Stimulated activated CD4-positive, alpha-beta T cell treated with anti-CD3 and anti-CD28 coated beads, Interleukin-1b, Interleukin-23, amount 100 ng/mL, for 1 hour (primary cell): ENCODE results near the gene ANKUB1.
A peak's percentile ranks its signal among the peaks of the same experiment; 100 is the strongest.

Source experiments
- DNase-seq, 2 donors: peaks; one replicate each; pipeline ENCODE4 v3.0.0-alpha.2; 2020; ENCODE audit warnings: low read depth in 2 of 2

The ANKUB1 gene

DNA sequence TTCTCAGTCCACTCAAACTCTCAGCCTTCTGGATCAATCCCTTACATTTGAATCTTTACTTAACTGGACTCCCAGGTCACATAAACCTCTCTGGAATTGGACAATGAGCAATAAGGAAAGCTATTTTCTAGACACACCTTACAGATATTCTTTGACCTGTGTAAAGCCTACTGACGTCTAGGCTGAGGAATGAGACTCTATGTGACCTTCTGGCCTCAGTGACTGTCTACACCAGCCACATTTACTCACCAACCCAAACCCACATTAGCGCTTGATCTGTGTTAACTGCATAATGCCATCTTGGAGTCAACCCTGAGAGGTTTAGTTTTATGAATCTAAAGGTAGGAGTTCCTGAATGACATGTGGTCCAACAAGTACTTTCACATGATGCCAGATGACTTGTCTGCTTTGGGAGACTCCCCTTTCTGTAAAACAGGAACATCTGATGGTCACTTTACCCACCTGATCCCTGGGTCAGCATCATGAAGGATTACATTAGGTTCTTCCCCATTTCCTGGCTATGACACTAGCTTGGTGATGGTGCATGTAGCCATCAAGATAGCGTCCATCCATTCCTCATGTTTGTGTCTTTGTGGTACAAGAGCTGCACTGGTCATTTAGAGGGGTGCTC, 28.7 kb downstream of the ANKUB1 start:
- no peak for DNase-seq

- no peak for DNase-seq
Measured at GRCh38 chr3:149753717-149754116, 38.6 kb downstream of the ANKUB1 start.

DNA sequence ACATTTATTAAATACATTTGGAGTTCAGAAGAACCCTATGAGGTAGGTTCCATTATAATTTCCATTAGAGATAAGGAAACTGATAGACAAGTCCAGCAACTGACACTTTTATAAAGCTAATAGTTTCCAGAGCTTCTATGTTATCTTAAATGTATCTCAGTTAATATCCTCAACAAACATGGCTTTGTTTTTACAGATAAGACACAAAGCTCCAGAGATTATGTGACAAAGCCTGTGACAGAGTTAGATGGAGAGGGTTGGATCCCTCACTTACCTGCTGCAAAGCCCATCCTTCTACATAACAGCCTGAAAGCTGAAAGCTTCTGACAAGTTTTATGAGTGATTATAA, 39.6 kb downstream of the ANKUB1 start:
- no peak for DNase-seq

DNA sequence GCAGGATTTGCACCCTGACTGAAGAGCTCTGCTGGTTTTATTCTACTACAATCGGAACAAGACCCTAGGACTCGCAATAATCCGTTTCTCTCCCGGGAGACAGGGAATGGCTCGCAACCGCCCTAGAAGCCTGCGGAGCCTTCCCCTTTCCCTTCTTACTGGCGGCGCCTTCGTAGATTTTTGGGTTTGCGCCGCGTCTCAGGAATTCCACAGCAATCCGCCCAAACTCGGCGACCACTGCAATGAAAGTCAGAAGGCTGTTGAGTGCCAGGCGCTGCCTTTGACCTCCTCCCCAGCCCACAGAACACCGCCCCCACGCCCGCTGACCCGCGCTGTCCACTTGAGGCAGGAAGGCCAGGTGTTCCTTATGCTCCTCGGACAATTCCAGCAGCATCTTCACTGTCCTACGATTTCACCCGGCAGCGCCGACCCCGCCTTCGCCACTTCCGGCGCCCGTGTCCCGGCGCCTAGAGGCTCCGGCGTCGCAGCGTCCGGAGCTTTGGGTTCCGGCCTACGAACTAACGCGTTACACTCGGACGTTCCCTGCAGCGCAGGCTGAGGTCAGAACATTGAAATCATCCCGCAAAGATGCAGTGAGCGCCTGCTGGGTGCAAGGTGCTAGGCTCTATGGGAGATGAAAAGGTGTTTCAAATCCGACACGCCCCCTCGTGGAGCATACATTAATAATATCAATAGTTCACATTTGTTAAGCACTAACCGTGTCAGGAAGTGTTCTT, 40.1 kb downstream of the ANKUB1 start, which contains the start of gene COMMD2:
TSS of gene COMMD2 (minus strand) at position 439 of the 737 bp plus-strand sequence. CDS start at position 394, 45 bp downstream.
- DNase-seq: peak; percentile 23 to 48

- no peak for DNase-seq
Measured at GRCh38 chr3:149751551-149751950, 40.8 kb downstream of the ANKUB1 start.

GRCh38 chr3:149744606-149745005, 47.7 kb downstream of the ANKUB1 start:
- no peak for DNase-seq

DNA sequence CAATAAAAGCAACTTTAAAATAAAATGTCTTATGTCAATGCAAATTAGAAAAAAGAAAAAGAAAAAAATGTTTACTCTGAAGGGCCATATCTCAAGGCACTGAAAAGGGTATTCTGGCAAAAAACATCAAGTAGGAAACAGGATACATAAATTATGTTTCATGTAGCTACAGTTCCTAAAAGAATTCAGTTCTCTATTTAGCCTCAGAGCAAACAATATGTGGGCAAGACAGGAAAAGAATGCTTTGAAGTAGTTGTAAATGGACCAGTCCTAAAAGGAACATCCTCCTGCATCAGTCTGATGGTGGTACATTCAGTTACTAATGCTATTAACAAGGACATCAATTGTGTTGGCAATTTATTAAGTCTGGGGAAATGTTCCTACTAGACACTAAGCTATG, 48.2 kb downstream of the ANKUB1 start:
- DNase-seq: no peak

DNA sequence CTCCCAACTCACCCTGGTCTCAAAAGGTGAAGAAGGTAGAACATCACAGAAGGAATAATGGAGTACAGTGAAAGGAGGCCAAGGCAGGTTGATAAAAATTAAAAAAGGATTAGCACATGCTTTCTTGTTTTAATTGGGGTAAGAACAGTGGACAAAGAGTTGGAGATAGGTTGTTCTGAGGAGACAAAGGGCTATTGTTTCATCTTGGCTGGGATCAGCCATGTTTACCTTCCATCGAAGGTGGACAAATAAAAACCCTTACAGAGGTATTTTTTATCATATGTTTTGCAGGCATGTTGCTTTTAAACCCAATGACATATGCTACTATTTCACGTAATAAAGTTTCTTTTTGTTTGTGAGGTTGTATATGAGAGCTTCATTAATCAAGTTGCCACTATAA, 53.0 kb downstream of the ANKUB1 start:
- no peak for DNase-seq

- DNase-seq: no peak
Measured at GRCh38 chr3:149738876-149739275, 53.5 kb downstream of the ANKUB1 start.

DNA sequence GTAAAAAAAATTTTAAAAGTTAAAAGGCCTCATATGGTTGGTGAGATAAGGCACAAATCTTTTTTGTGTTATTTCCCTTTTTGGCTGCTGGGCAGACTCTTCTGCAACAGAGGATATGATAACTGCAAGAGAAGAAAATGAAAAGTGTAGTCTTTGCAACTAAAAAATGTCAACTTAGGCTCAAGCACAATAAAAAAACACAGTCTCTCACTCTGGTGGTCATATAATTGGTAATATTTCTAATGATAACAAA, 55.5 kb downstream of the ANKUB1 start:
- no peak for DNase-seq

- no peak for DNase-seq
Measured at GRCh38 chr3:149736175-149736952, 56.0 kb downstream of the ANKUB1 start.

- DNase-seq: no peak
Measured at GRCh38 chr3:149732234-149732633, 60.1 kb downstream of the ANKUB1 start.

- no peak for DNase-seq
Measured at GRCh38 chr3:149727656-149728055, 64.7 kb downstream of the ANKUB1 start.

- no peak for DNase-seq
Measured at GRCh38 chr3:149726716-149727407, 65.5 kb downstream of the ANKUB1 start.

GRCh38 chr3:149723781-149724180, 68.6 kb downstream of the ANKUB1 start:
- DNase-seq: no peak

DNA sequence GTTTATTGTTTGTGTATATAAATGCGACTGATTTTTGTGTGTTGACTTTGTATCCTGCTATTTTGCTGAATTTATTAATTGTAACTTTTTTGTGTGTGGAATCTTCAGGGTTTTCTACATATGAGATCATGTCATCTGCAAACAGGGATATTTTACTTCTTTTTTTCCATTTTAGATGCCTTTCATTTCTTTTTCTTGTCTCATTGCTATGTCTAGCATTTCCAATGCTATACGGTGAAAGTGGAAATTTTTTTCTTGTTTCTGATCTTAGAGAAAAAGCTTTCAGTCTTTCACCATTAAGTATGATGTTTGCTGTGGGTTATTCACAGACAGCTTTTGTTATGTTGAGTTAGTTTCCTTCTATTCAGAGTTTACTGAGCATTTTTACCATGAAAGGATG, 71.4 kb downstream of the ANKUB1 start:
- DNase-seq: no peak

- DNase-seq: no peak
Measured at GRCh38 chr3:149717391-149718056, 74.8 kb downstream of the ANKUB1 start.

GRCh38 chr3:149716984-149717383, 75.4 kb downstream of the ANKUB1 start:
- no peak for DNase-seq

DNA sequence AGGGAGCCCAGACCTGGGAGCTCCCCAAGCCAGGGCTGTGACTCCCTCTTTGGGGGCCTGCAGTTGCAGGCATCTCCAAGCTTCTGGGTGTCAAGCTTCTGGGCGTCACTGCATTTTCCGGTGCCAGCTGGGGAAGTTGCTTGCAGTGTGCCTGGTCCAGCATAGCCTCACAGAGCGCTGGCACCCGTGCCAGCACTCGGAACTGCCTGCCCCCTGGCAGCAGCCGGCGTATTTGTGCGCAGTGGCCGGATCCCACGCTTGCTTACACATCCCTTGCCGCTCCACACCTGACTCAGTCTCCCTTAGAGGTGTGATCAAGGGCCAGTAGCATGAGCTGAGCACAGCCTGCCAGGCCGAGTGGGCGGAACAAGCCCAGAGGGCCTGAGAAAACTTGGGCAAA, 77.1 kb downstream of the ANKUB1 start:
- DNase-seq: no peak

- no peak for DNase-seq
Measured at GRCh38 chr3:149713730-149714654, 78.4 kb downstream of the ANKUB1 start.
